GM21423 (cell line): ENCODE data around the gene THRAP3.

Source experiments
- ATAC-seq: cut with Tn5 transposase; IDR thresholded peaks from one replicate; pipeline ENCODE4 v1.9.1; 2021; ENCODE audit warnings: mild to moderate bottlenecking, moderate library complexity; ENCODE audit not compliant: unreplicated experiment

Gene THRAP3

DNA sequence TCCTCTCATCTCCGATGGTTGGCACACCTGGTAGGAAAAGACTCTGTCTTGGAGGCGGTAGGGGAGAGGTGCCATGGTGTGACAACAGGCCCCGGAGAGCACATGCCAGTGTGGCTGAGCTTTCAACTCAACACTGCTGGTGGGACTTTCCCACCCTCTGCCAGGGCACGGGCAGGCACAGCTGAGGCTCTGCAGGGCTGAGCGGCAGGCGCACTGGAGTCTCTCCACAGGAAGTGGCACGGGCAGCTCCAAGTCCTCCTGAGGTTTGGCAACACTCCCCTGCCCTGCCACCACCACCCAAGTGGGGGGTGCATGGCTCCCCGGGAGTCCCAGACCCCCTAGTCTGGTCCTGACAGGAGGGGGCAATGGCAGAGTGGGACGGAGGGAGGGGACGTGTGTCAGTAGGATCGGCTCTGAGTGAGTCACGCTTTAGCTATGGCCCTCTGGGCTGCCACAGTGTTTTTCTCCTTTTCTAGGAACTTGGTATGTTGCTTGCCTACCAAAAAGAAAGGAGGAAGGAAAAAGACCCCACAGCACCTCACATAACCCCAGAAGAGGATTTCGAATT, 126.5 kb downstream of the THRAP3 start:
- ATAC-seq: no peak

DNA sequence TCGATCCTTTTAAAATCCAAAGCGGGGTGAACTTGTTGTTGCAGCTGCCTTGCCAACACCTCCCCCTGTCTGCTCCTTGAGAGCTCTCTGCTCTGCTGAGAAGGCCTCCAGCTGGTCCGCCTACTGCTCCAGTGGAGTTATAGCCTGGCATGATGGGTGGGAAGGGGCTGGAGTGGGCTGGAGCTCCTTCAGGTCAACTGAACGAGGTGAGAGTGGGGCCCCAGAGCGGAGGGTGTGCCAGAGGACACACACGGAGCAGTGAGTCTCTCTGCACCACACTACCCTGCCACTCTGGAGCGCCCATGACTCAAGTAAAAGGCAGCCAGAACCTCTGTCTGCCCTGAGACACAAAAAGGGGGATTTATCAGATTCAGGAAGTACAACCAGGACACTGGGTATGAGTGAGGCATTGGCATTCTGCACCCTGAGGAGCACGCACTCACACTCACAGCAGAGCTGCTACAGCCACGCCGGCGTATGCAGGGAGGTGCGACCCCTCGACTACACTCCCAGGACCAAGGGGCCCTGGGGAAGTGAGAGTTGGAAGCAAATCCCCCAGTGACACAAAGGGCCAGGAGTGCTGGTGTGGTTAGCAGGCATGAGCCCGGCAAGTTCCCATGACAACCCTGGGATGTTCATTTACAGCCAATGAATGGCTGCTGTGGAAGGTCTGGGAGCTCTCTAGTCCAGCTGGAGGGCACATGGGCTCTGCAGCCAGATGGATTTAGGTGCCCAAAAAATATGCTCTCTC, 127.2 kb downstream of the THRAP3 start:
- no peak for ATAC-seq

DNA sequence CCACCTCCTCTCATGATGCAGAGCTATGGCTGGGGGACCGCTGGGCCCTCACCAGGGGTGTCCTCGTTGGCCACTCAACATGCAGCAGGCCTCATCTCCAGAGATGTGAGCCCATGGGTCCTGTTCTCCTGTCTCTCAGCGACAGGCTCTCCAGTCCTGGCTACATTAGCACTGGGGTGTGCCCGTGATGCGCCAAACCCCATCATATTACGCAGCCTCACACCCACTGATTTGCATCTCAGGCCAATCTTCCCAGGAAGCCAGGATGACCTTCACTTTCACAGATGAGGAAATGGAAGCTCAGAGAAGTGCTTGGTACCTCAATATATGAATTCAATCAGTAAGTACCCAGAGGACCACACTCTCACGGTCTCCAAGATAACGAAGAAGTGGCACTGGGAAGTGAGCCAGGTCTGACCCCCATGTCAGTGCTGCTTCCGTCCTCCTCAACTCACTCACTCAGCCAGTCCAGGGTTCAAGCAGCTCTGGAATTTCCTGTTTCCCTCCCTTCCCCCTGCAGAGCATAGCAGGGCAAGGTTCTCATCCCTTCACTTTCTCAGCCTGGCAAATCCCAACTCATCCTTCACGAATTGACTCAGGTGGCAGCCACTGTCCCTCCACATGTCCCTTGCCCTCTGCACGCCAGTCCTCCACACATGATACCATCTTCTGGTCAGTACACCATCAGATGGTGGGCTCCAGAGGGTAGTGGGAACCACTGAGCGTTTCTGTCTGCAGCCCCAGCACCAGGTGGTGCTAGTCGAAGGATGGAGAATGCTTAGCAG, 128.1 kb downstream of the THRAP3 start:
- ATAC-seq: no peak

DNA sequence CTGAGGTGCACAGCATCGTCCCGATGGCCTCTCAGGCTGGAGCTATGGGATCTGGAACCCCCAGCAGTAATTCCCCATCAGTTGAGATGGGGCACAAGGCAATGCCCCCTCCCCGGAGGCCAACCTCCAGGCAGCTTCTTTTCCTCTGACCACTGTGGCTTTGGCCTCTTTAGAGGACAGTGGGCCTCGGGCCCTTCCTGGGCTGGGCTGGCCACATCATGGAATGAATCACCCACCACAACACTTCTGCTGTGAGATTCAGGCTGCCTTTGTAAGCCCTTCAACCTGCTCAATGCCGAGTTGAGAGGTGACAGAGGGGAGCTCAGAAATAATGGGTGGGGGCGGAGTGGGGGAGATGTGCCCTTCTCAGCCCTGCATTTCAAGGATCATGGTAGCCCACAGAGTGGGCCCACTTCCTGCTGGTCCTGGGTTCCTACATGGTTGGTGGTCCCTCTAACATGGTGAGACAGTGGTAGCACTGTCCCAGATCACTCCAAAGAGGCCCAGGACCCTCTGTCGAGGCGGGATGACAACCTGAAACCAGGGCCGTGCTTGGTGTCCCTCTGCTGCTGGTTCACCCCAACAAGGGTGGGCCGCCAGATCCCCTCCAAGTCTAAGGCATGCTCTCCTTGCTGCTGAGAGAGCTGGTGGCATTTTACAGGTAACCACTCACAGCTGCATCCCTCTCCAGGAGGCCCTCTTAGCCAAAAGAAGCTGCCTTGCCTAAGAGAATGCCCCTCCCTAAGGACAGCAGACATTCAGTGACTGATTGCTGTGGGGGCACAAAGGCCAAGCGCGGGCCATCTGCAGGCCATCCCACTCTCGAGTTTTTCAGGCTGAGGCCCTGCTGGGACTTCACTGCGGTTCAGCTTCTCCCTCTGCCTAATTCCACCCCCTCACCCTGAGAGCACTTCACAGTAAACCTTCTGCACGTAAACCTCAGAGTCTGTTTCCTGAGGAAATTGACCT, 129.0 kb downstream of the THRAP3 start:
- ATAC-seq: no peak

DNA sequence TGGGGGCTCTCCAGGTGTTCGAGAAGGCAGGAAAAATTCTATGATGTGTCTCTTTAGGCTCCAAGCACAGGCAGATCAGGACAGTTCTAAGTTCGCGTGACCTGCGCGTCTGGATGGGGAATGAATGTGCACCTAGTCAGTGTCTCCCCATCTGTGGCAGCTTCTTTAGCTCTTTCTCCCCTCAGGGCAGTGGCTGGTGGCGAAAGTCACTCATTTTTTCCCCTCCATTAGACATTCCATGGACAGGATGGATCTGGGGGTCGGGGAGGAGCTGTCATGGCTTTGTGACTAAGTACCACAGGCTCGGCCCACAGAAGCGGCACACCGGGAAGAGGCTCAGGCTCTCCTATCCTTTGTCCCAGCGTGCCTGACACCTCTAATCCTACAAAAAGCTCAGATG, 130.2 kb downstream of the THRAP3 start:
- ATAC-seq: no peak
